Astrocyte of the spinal cord (primary cell): ENCODE results near the gene NXNL1.

Experiments
- DNase-seq: peaks from one replicate; pipeline ENCODE4 v3.0.0; 2011; ENCODE audit warnings: low read depth, low spot score
- H3K4me3 ChIP-seq: 2 replicates; pipeline ENCODE4 v1.5.1; 2011; ENCODE audit warnings: low read depth, mild to moderate bottlenecking, low read length, moderate library complexity
- in situ Hi-C: cut with HindIII; loops from 2 replicates; pipeline ENCODE4 v1.10.0; 2017; ENCODE audit warnings: low sequenced_read_pairs
- TF ChIP-seq, protein P1 (sequence below): IDR thresholded peaks from 2 replicates; pipeline ENCODE4 v1.5.1; 2012; ENCODE audit warnings: low read depth, mild to moderate bottlenecking, low read length, inconsistent platforms

Gene NXNL1

DNA sequence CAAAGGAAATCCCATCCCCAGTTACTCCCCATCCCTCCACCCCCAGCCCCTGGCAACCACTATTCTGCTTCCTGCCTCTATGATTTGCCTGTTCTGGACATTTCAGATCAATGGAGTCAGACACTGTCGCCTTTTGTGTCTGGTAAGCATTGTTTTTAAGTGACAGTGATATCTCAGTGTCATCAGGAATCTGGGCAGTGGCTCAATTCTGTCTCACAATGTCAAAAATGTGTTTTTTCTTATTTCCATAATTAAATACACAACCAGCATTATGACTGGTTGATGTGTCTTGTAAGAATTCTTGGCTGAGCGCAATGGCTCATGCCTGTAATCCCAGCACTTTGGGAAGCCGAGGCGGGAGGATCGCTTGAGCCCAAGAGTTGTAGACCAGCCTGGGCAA, 30.6 kb upstream of the NXNL1 start:
- no peak for DNase-seq
- TF ChIP-seq, protein P1, sequence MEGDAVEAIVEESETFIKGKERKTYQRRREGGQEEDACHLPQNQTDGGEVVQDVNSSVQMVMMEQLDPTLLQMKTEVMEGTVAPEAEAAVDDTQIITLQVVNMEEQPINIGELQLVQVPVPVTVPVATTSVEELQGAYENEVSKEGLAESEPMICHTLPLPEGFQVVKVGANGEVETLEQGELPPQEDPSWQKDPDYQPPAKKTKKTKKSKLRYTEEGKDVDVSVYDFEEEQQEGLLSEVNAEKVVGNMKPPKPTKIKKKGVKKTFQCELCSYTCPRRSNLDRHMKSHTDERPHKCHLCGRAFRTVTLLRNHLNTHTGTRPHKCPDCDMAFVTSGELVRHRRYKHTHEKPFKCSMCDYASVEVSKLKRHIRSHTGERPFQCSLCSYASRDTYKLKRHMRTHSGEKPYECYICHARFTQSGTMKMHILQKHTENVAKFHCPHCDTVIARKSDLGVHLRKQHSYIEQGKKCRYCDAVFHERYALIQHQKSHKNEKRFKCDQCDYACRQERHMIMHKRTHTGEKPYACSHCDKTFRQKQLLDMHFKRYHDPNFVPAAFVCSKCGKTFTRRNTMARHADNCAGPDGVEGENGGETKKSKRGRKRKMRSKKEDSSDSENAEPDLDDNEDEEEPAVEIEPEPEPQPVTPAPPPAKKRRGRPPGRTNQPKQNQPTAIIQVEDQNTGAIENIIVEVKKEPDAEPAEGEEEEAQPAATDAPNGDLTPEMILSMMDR, result no peak

DNA sequence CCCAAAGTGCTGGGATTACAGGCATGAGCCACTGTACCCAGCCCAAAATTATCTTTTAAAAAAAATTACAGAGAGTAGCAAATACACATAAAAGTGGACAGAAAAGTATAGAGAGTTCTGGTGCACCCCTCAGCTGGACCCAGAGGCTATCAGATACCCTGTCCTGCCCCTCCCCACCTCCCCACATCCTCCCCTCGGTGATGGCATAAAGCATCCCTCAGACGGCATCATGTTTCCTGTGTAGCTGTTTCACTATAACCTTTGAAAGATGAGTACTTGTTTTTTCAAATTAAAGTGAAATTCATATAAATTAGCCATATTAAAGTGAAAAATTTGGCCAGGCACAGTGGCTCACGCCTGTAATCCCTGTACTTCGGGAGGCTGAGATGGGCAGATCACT, 29.7 kb upstream of the NXNL1 start:
- DNase-seq, result no peak
- TF ChIP-seq, protein P1, result no peak
- in situ Hi-C loops, result no loop called here
- no peak overlapping the region for H3K4me3 ChIP-seq

More for the DNA sequence above, 30.6 kb upstream of the NXNL1 start:
- in situ Hi-C loops, result no loop called here
- no peak overlapping the region for H3K4me3 ChIP-seq

DNA sequence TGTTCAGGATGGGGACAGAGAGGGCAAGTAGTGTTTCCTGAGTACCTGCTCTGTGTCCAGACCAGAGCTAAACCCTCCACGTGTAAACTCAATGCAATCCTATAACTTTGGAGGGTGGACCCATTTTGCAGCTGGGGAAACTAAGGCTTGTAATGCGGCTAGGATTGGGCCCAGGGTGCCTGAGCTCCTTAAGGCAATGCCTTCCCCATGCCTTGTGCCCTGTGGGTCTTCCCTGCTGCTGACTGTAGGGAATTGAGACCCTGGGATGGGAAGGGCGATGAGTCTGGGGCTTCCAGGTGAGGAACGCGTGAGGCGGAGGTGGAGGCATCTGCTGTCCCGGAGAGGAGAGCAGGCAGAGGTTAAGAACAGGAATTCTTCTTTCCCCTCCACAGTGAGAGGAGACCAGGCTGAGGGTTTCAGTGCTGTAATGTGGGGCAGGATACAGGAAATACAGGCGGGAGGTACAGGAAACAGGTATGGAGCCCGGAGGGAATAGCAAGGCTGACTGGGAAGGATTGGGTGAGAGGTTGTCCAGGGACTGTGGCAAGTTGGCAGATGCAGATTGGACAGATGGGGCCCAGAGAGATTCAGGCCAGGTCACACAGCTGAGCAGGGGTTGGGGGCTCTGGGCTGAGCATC, 28.8 kb upstream of the NXNL1 start:
- in situ Hi-C loops, result no loop called here
- no peak overlapping the region for H3K4me3 ChIP-seq
- DNase-seq, result no peak

DNA sequence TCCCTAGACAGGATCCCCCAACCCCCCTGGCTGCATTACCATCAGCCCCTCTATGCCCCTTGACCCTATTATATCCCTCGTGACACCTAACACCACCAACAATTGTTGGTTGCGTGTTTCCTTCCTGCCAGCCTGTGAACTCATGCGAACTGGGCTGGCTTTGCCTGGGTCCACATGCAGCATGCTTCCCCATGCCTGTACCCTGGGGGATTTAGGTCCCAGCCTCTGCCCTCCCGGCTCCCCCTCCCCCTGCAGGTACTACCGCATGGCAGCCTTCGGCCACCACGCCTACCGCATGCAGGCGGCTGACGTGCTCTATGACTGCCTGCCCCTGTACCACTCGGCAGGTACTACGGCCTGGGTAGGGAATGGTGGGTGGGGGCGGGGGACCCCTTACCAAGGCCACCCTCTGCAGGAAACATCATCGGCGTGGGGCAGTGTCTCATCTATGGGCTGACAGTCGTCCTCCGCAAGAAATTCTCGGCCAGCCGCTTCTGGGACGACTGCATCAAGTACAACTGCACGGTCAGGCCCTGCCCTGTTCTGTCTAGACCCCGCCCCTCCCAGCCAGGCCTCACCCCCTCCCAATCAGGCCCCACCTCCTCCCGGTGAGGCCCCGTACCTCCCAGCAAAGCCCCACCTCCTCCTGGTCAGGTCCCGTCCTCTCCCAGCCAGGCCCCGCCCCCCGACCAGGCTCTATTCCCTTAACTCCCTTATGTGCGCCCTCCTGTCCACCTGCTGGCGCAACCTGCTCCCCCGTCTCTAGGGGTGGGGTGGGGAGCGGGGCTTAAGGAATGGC, 28.1 kb upstream of the NXNL1 start:
- H3K4me3 ChIP-seq, result no peak overlapping the region
- in situ Hi-C loops, result no loop called here
- DNase-seq, result no peak
- TF ChIP-seq, protein P1, result no peak

More for the DNA sequence above, 28.8 kb upstream of the NXNL1 start:
- TF ChIP-seq, protein P1, result no peak

DNA sequence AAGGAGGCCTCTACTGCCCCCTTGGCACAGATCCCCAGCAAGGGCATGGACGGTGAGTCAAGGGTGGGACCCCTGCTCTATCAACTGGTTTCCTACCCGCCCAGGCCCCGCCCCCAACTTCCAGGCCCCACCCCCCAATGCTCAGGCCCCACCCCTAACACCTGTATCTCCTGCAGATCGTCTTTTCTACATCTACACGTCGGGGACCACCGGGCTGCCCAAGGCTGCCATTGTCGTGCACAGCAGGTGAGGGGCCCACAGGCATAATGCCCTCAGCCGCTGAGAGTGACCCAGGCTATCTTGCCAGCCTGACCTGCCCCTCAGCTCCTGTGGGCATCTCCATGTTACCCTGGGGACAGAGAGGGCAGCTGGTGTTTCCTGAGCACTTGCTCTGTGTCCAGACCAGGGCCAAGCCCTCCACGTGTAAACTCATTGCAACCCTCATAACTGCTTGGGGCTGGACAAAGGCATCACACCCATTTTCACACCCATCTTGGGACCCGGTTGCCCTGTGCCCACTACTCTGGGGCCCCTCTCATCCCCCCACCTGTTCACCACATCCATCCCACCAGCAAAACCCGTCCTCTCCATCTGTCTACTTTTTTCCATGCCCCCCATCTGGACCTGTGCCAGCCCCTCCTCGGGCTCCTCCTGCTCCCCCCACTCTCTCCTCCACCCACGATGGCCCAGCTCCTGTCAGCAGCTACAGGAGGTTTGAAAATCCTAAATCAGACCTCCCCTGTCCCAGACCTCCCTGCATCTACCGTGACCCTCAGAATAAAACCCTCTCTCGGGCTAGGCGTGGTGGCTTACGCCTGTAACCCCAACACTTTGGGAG, 26.8 kb upstream of the NXNL1 start:
- in situ Hi-C loops, result no loop called here
- no peak for DNase-seq
- TF ChIP-seq, protein P1, result no peak
- no peak overlapping the region for H3K4me3 ChIP-seq

DNA sequence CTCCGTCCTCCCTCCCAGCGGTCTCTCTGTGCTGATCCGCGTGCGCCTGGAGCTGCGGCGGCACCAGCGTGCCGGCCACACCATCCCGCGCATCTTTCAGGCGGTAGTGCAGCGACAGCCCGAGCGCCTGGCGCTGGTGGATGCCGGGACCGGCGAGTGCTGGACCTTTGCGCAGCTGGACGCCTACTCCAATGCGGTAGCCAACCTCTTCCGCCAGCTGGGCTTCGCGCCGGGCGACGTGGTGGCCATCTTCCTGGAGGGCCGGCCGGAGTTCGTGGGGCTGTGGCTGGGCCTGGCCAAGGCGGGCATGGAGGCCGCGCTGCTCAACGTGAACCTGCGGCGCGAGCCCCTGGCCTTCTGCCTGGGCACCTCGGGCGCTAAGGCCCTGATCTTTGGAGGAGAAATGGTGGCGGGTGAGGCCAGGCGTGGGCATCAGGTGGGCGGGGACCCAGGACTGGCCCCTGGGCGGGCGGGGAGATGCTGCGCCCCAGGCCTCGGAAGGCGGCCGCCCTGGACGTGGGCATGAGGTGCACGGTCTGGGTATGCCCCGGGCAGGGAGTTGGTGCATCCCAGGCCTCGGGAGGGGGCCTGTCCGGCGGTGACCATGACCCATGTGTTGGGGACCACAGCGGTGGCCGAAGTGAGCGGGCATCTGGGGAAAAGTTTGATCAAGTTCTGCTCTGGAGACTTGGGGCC, 26.0 kb upstream of the NXNL1 start:
- no peak for DNase-seq
- no peak overlapping the region for H3K4me3 ChIP-seq
- TF ChIP-seq, protein P1, result no peak
- in situ Hi-C loops, result no loop called here
